WTC11 (cell line): ENCODE measurements around the gene LRRIQ1. TPM values are rescaled to one million over a fixed set of nuclear protein-coding genes. Genes with fewer than 3 reads are reported as not detected.

Experiments
- ATAC-seq: fragments of 200-7000 bp; cut with Tn5 transposase; 2 replicates; pipeline ENCODE4 v1.10.0; 2021; ENCODE audit warnings: mild to moderate bottlenecking, moderate library complexity
- CTCF ChIA-PET: fragments of 300-600 bp; sonication (Branson Sonifier 250); formaldehyde crosslinking; loops from one replicate; lab custom pipeline; 2021; ENCODE audit warnings: antibody characterized with exemption; lab: Charles Lee
- POLR2A ChIA-PET: fragments of 350-600 bp; sonication (Branson Sonifier 250); formaldehyde crosslinking; loops from one replicate; lab custom pipeline; 2021; ENCODE audit warnings: antibody characterized with exemption; lab: Charles Lee
- DNase-seq: peaks from one replicate; pipeline ENCODE4 v3.0.0; 2021; ENCODE audit warnings: low spot score
- H3K27ac Mint-ChIP-seq: 2 replicates; pipeline ENCODE4 v1.8.0; 2021; ENCODE audit warnings: mixed read lengths
- H3K27me3 Mint-ChIP-seq: 2 replicates; pipeline ENCODE4 v1.8.0; 2021; ENCODE audit warnings: low read depth, mild to moderate bottlenecking, moderate library complexity, mixed read lengths
- H3K36me3 Mint-ChIP-seq: 2 replicates; pipeline ENCODE4 v1.8.0; 2021; ENCODE audit warnings: mixed read lengths
- H3K4me1 Mint-ChIP-seq: 2 replicates; pipeline ENCODE4 v1.8.0; 2022; ENCODE audit warnings: mixed read lengths
- H3K4me3 Mint-ChIP-seq: 2 replicates; pipeline ENCODE4 v1.8.0; 2021; ENCODE audit warnings: mild to moderate bottlenecking, moderate library complexity, mixed read lengths
- H3K9me3 Mint-ChIP-seq: 2 replicates; pipeline ENCODE4 v1.8.0; 2021; ENCODE audit warnings: mixed read lengths
- ATF1 ChIP-seq: sonication (generic); formaldehyde crosslinking; IDR thresholded peaks from 2 replicates; pipeline ENCODE4 v1.8.1; 2023; ENCODE audit warnings: mild to moderate bottlenecking, moderate library complexity, missing genetic modification reagents
- CBFB ChIP-seq: sonication (generic); formaldehyde crosslinking; IDR thresholded peaks from 2 replicates; pipeline ENCODE4 v1.8.1; 2022; ENCODE audit warnings: mild to moderate bottlenecking, low read depth, missing genetic modification reagents
- EMX1 ChIP-seq: fragments of 250-450 bp; sonication (Bioruptor Pico); IDR thresholded peaks from 2 replicates; pipeline ENCODE4 v1.8.0; 2021; ENCODE audit warnings: mild to moderate bottlenecking
- GTF2I ChIP-seq: fragments of 250-450 bp; sonication (Bioruptor Pico); conservative IDR thresholded peaks from 2 replicates; pipeline ENCODE4 v1.4.0; 2021; ENCODE audit warnings: mild to moderate bottlenecking
- NR3C1 ChIP-seq: sonication (generic); formaldehyde crosslinking; conservative IDR thresholded peaks from 2 replicates; pipeline ENCODE4 v1.8.1; 2023; ENCODE audit warnings: low read depth, mild to moderate bottlenecking, missing genetic modification reagents
- OVOL2 ChIP-seq: fragments of 250-450 bp; sonication (Bioruptor Pico); IDR thresholded peaks from 2 replicates; pipeline ENCODE4 v1.9.0; 2021; ENCODE audit warnings: mild to moderate bottlenecking, borderline replicate concordance
- SMAD4 ChIP-seq: sonication (generic); formaldehyde crosslinking; IDR thresholded peaks from 2 replicates; pipeline ENCODE4 v1.8.0; 2022; ENCODE audit warnings: mild to moderate bottlenecking, missing genetic modification reagents
- SOX15 ChIP-seq: fragments of 250-450 bp; sonication (Bioruptor Pico); IDR thresholded peaks from 2 replicates; pipeline ENCODE4 v1.9.0; 2021; ENCODE audit warnings: mild to moderate bottlenecking
- TP53 ChIP-seq: sonication (generic); formaldehyde crosslinking; IDR thresholded peaks from 2 replicates; pipeline ENCODE4 v1.8.1; 2023; ENCODE audit warnings: mild to moderate bottlenecking, missing genetic modification reagents
- ZNF263 ChIP-seq: sonication (generic); formaldehyde crosslinking; IDR thresholded peaks from 2 replicates; pipeline ENCODE4 v1.8.1; 2022; ENCODE audit warnings: low read depth, mild to moderate bottlenecking, moderate library complexity, missing genetic modification reagents
- ZNF396 ChIP-seq: fragments of 250-450 bp; sonication (Bioruptor Pico); IDR thresholded peaks from 2 replicates; pipeline ENCODE4 v1.8.0; 2021; ENCODE audit warnings: mild to moderate bottlenecking, moderate library complexity, borderline replicate concordance
- total RNA-seq: library from RNA; stranded (reverse); gene quantifications from 3 replicates; pipeline ENCODE4 v1.2.3, GENCODE V29; 2021
- TF ChIP-seq, protein P1 (sequence below): sonication (generic); formaldehyde crosslinking; IDR thresholded peaks from 2 replicates; pipeline ENCODE4 v1.8.0; 2022; ENCODE audit warnings: mild to moderate bottlenecking, missing genetic modification reagents
- TF ChIP-seq, protein P2 (sequence below): sonication (generic); formaldehyde crosslinking; IDR thresholded peaks from 2 replicates; pipeline ENCODE4 v1.8.0; 2023; ENCODE audit warnings: missing genetic modification reagents
- TF ChIP-seq, protein P3 (sequence below): sonication (generic); formaldehyde crosslinking; IDR thresholded peaks from 2 replicates; pipeline ENCODE4 v1.8.1; 2023; ENCODE audit warnings: mild to moderate bottlenecking, missing genetic modification reagents
- TF ChIP-seq, protein P4 (sequence below): sonication (generic); formaldehyde crosslinking; IDR thresholded peaks from 2 replicates; pipeline ENCODE4 v1.8.0; 2022; ENCODE audit warnings: missing genetic modification reagents
- TF ChIP-seq, protein P5 (sequence below): sonication (generic); formaldehyde crosslinking; IDR thresholded peaks from 2 replicates; pipeline ENCODE4 v1.8.1; 2023; ENCODE audit warnings: mild to moderate bottlenecking, moderate library complexity, missing genetic modification reagents
- TF ChIP-seq, protein P6 (sequence below): fragments of 250-450 bp; sonication (Bioruptor Pico); IDR thresholded peaks from 2 replicates; pipeline ENCODE4 v2.1.2; 2022; ENCODE audit warnings: mild to moderate bottlenecking, moderate library complexity

The LRRIQ1 gene
- total RNA-seq, 1 experiment from 2014 or later = 1.3 TPM

DNA sequence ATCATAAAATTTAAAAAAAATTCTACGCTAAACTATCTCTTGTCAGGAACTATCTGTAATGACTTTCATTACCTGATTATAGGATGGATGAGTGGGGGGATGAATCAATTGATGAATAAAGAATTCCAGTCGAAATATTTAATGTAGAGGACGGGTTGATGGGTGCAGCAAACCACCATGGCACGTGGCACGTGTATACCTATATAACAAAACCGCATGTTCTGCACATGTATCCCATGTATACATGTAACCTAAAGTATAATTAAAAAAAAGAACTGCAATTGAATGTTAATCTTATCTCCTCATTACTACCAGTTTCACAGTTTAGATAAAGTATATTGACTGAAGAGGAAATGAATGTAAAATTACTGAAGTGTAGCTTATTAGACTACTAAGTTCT, 23.4 kb downstream of the LRRIQ1 start (continued):
- TF ChIP-seq CBFB (CRISPR knock-in tag) (no peak), ZNF263 (no peak)

DNA sequence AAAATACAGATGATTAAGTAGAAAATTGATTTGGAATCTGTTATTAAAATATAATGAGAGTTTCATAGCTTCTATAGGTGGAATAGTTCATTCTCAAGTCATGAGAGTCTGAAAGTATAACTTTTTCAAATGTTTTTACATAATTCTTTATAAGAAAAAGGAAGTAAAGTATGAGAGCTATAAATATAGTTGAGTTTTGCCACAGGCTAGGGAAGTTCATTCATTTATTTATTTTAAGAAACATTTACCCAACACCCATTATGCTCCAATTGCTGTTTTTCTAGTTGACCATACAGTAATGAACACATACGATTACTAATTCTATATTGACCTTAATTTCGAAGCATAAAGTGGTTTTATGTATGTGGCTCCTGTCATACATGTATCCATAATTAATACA, 24.8 kb downstream of the LRRIQ1 start:
- DNase-seq (no peak), ATAC-seq (no peak)
- Mint-ChIP-seq H3K27me3 (no peaks in the 10 kb centered on the region), H3K4me1 (no peaks in the 10 kb centered on the region), H3K9me3 (no peaks in the 10 kb centered on the region), H3K27ac (no peak overlapping the region), H3K4me3 (no peak overlapping the region), H3K36me3 (no peaks in the 10 kb centered on the region)
- TF ChIP-seq CBFB (CRISPR knock-in tag) (no peak), TP53 (CRISPR knock-in tag) (no peak), ATF1 (CRISPR knock-in tag) (no peak), OVOL2 (CRISPR knock-in tag) (no peak), SOX15 (no peak), NR3C1 (CRISPR knock-in tag) (no peak), ZNF396 (CRISPR knock-in tag) (no peak), EMX1 (CRISPR knock-in tag) (no peak), SMAD4 (CRISPR knock-in tag) (no peak), GTF2I (no peak)
- TF ChIP-seq, protein P1, sequence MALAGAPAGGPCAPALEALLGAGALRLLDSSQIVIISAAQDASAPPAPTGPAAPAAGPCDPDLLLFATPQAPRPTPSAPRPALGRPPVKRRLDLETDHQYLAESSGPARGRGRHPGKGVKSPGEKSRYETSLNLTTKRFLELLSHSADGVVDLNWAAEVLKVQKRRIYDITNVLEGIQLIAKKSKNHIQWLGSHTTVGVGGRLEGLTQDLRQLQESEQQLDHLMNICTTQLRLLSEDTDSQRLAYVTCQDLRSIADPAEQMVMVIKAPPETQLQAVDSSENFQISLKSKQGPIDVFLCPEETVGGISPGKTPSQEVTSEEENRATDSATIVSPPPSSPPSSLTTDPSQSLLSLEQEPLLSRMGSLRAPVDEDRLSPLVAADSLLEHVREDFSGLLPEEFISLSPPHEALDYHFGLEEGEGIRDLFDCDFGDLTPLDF (CRISPR knock-in tag) = no peak
- TF ChIP-seq, protein P2, sequence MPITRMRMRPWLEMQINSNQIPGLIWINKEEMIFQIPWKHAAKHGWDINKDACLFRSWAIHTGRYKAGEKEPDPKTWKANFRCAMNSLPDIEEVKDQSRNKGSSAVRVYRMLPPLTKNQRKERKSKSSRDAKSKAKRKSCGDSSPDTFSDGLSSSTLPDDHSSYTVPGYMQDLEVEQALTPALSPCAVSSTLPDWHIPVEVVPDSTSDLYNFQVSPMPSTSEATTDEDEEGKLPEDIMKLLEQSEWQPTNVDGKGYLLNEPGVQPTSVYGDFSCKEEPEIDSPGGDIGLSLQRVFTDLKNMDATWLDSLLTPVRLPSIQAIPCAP = no peak
- TF ChIP-seq, protein P3, sequence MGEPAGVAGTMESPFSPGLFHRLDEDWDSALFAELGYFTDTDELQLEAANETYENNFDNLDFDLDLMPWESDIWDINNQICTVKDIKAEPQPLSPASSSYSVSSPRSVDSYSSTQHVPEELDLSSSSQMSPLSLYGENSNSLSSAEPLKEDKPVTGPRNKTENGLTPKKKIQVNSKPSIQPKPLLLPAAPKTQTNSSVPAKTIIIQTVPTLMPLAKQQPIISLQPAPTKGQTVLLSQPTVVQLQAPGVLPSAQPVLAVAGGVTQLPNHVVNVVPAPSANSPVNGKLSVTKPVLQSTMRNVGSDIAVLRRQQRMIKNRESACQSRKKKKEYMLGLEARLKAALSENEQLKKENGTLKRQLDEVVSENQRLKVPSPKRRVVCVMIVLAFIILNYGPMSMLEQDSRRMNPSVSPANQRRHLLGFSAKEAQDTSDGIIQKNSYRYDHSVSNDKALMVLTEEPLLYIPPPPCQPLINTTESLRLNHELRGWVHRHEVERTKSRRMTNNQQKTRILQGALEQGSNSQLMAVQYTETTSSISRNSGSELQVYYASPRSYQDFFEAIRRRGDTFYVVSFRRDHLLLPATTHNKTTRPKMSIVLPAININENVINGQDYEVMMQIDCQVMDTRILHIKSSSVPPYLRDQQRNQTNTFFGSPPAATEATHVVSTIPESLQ (CRISPR knock-in tag) = no peak
- TF ChIP-seq, protein P4, sequence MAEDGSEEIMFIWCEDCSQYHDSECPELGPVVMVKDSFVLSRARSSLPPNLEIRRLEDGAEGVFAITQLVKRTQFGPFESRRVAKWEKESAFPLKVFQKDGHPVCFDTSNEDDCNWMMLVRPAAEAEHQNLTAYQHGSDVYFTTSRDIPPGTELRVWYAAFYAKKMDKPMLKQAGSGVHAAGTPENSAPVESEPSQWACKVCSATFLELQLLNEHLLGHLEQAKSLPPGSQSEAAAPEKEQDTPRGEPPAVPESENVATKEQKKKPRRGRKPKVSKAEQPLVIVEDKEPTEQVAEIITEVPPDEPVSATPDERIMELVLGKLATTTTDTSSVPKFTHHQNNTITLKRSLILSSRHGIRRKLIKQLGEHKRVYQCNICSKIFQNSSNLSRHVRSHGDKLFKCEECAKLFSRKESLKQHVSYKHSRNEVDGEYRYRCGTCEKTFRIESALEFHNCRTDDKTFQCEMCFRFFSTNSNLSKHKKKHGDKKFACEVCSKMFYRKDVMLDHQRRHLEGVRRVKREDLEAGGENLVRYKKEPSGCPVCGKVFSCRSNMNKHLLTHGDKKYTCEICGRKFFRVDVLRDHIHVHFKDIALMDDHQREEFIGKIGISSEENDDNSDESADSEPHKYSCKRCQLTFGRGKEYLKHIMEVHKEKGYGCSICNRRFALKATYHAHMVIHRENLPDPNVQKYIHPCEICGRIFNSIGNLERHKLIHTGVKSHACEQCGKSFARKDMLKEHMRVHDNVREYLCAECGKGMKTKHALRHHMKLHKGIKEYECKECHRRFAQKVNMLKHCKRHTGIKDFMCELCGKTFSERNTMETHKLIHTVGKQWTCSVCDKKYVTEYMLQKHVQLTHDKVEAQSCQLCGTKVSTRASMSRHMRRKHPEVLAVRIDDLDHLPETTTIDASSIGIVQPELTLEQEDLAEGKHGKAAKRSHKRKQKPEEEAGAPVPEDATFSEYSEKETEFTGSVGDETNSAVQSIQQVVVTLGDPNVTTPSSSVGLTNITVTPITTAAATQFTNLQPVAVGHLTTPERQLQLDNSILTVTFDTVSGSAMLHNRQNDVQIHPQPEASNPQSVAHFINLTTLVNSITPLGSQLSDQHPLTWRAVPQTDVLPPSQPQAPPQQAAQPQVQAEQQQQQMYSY = no peak
- TF ChIP-seq, protein P5, sequence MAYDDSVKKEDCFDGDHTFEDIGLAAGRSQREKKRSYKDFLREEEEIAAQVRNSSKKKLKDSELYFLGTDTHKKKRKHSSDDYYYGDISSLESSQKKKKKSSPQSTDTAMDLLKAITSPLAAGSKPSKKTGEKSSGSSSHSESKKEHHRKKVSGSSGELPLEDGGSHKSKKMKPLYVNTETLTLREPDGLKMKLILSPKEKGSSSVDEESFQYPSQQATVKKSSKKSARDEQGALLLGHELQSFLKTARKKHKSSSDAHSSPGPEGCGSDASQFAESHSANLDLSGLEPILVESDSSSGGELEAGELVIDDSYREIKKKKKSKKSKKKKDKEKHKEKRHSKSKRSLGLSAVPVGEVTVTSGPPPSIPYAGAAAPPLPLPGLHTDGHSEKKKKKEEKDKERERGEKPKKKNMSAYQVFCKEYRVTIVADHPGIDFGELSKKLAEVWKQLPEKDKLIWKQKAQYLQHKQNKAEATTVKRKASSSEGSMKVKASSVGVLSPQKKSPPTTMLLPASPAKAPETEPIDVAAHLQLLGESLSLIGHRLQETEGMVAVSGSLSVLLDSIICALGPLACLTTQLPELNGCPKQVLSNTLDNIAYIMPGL (CRISPR knock-in tag) = no peak
- TF ChIP-seq, protein P6, sequence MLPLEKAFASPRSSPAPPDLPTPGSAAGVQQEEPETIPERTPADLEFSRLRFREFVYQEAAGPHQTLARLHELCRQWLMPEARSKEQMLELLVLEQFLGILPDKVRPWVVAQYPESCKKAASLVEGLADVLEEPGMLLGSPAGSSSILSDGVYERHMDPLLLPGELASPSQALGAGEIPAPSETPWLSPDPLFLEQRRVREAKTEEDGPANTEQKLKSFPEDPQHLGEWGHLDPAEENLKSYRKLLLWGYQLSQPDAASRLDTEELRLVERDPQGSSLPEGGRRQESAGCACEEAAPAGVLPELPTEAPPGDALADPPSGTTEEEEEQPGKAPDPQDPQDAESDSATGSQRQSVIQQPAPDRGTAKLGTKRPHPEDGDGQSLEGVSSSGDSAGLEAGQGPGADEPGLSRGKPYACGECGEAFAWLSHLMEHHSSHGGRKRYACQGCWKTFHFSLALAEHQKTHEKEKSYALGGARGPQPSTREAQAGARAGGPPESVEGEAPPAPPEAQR (CRISPR knock-in tag) = no peak
- POLR2A ChIA-PET = no interaction called here
- CTCF ChIA-PET = interaction anchor here (1.2 kb wide), 1 partner anchor 16 kb away, joined by 5 read pairs; no protein-coding TSS in a partner anchor
